ENCODE measurements around the gene EDC3. TPM values are rescaled to one million over a fixed set of nuclear protein-coding genes. Genes with fewer than 3 reads are reported as not detected.

The EDC3 gene
- total and polyA plus RNA-seq, 9 of the 15 experiments (the other 6 are each of a cell fraction or from before 2014, with no cell fraction given), result 11.7 to 63.9 (median 32.8) TPM

DNA sequence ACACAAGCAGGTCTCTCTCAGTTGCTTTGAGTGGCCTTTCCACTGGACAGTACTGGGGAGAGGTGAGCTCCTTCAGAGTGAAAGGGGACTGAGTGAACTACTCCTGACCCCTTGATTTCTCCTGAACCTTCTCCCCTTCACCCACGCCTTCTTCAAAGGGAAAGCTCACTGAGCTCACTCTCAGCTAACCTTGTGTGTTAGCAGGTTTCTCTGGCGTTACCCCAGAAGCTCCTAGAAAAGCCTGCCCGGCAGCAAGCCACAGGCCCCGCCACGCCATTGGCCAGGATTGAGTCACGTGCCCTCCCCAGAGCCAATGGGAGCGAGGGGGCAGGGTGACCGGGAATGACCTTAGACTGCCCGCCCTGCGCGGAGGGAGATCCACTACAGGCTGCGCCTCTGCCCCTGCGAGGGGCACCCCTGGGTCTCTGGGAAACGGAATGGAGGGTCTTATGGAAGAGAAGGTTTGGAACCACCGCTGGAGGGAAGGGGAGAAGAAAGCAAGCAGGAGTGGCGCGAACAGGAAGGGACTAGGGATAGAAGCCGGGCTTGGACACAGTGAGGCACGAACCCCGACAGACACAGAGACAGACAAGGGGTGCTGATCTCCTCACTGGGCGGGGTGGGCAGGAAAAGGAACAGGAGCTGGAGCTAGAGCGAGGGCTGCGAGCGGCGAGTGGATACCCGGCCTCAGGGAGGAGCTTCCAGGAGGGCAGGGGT lies 97.5 kb downstream of the EDC3 start (continued):
- TF ChIP-seq ZFP36 (IDR thresholded peaks at IDR 0.05; ENCODE audit: low read depth, low read length, partially characterized antibody) (no peak), PHF8 (IDR thresholded peaks at IDR 0.05; ENCODE audit: borderline replicate concordance, low read length) (peak; percentile 86; the same call in 1 of the 2 replicates), CHD4 (IDR thresholded peaks at IDR 0.05; ENCODE audit: insufficient read depth, insufficient replicate concordance, low read depth, low read length, poor library complexity, severe bottlenecking) (no peak), KHSRP (IDR thresholded peaks at IDR 0.05) (no peak), SRSF9 (IDR thresholded peaks at IDR 0.05; ENCODE audit: borderline replicate concordance, low read depth, low read length) (no peak), ZNF3 (CRISPR knock-in tag; IDR thresholded peaks at IDR 0.05) (no peak), KDM2B (CRISPR knock-in tag; IDR thresholded peaks at IDR 0.05) (no peak), MEF2D (tag; conservative IDR thresholded peaks at IDR 0.05; ENCODE audit: low read depth) (no peak), NCOA1 (IDR thresholded peaks at IDR 0.05; ENCODE audit: low read depth) (peak; percentile 81), HNRNPL (IDR thresholded peaks at IDR 0.05; ENCODE audit: low read depth, low read length) (no peak), SP1 (CRISPR knock-in tag; IDR thresholded peaks at IDR 0.05) (peak; percentile 76), HOXB6 (CRISPR knock-in tag; IDR thresholded peaks at IDR 0.05; ENCODE audit: borderline replicate concordance) (no peak), ZNF766 (CRISPR knock-in tag; conservative IDR thresholded peaks at IDR 0.05) (no peak), TCF3 (CRISPR knock-in tag; IDR thresholded peaks at IDR 0.05) (peak; percentile 2; the same call in 1 of the 2 replicates), ZNF217 (CRISPR knock-in tag; IDR thresholded peaks at IDR 0.05) (no peak), ZBTB8A (IDR thresholded peaks at IDR 0.05; ENCODE audit: partially characterized antibody) (no peak), ZBED1 (IDR thresholded peaks at IDR 0.05) (no peak), HDAC8 (tag; IDR thresholded peaks at IDR 0.05) (no peak)
- TF ChIP-seq, protein P1, sequence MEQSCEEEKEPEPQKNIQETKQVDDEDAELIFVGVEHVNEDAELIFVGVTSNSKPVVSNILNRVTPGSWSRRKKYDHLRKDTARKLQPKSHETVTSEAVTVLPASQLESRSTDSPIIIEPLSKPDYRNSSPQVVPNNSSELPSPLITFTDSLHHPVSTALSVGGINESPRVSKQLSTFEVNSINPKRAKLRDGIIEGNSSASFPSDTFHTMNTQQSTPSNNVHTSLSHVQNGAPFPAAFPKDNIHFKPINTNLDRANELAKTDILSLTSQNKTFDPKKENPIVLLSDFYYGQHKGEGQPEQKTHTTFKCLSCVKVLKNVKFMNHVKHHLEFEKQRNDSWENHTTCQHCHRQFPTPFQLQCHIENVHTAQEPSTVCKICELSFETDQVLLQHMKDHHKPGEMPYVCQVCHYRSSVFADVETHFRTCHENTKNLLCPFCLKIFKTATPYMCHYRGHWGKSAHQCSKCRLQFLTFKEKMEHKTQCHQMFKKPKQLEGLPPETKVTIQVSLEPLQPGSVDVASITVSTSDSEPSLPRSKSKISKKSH (CRISPR knock-in tag; IDR thresholded peaks at IDR 0.05), result no peak
- TF ChIP-seq, protein P2, sequence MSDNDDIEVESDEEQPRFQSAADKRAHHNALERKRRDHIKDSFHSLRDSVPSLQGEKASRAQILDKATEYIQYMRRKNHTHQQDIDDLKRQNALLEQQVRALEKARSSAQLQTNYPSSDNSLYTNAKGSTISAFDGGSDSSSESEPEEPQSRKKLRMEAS (CRISPR knock-in tag; IDR thresholded peaks at IDR 0.05), result peak; percentile 84
- TF ChIP-seq, protein P3, sequence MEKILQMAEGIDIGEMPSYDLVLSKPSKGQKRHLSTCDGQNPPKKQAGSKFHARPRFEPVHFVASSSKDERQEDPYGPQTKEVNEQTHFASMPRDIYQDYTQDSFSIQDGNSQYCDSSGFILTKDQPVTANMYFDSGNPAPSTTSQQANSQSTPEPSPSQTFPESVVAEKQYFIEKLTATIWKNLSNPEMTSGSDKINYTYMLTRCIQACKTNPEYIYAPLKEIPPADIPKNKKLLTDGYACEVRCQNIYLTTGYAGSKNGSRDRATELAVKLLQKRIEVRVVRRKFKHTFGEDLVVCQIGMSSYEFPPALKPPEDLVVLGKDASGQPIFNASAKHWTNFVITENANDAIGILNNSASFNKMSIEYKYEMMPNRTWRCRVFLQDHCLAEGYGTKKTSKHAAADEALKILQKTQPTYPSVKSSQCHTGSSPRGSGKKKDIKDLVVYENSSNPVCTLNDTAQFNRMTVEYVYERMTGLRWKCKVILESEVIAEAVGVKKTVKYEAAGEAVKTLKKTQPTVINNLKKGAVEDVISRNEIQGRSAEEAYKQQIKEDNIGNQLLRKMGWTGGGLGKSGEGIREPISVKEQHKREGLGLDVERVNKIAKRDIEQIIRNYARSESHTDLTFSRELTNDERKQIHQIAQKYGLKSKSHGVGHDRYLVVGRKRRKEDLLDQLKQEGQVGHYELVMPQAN (IDR thresholded peaks at IDR 0.05; ENCODE audit: borderline replicate concordance), result peak; percentile 77; the same call in 1 of the 2 replicates

Data from K562 (cell line).